ENCODE results near the gene EIF6.
"Not testable (repeated sequence)": the region's sequence is repeated elsewhere in the genome, so short reads cannot be mapped to it uniquely, and the experiment has no call there.

The EIF6 gene

GRCh38 chr20:35263532-35264341 is 20.8 kb downstream of the EIF6 start:
- TF ChIP-seq CTCF (IDR thresholded peaks at IDR 0.05; ENCODE audit: control extremely low read depth, extremely low read depth, low read depth, missing control alignments), result no peak
- DNase-seq (ENCODE audit: extremely low spot score), result no peak
- ChIA-PET CTCF (no interaction called here), POLR2A (no interaction called here)

GRCh38 chr20:35262731-35263531 is 21.6 kb downstream of the EIF6 start:
- POLR2A ChIA-PET; CTCF ChIA-PET; DNase-seq (ENCODE audit: extremely low spot score): not testable (repeated sequence)

- CTCF ChIA-PET; DNase-seq (ENCODE audit: extremely low spot score); POLR2A ChIA-PET: not testable (repeated sequence)
These were observed 22.3 kb downstream of the EIF6 start for GRCh38 chr20:35262321-35262720.

- ChIA-PET POLR2A (no interaction called here), CTCF (interaction anchor here (2.9 kb wide), 1 partner anchor 9 kb away, joined by 17 read pairs; no protein-coding TSS in a partner anchor)
- no peak for DNase-seq (ENCODE audit: extremely low spot score)
- TF ChIP-seq CTCF (IDR thresholded peaks at IDR 0.05; ENCODE audit: control extremely low read depth, extremely low read depth, low read depth, missing control alignments), result no peak
These were observed 24.1 kb downstream of the EIF6 start for GRCh38 chr20:35260426-35260825.

GRCh38 chr20:35257175-35257909 is 27.2 kb downstream of the EIF6 start:
- DNase-seq (ENCODE audit: extremely low spot score), result no peak
- ChIA-PET CTCF (no interaction called here), POLR2A (no interaction called here)
- no peak for TF ChIP-seq CTCF (IDR thresholded peaks at IDR 0.05; ENCODE audit: control extremely low read depth, extremely low read depth, low read depth, missing control alignments)

- POLR2A ChIA-PET, result no interaction called here
- CTCF ChIA-PET, result interaction anchor here (1.0 to 1.2 kb wide), 2 partner anchors 11 to 12 kb away, joined by 3 to 4 read pairs; no protein-coding TSS in a partner anchor
- no peak for DNase-seq (ENCODE audit: extremely low spot score)
- no peak for TF ChIP-seq CTCF (IDR thresholded peaks at IDR 0.05; ENCODE audit: control extremely low read depth, extremely low read depth, low read depth, missing control alignments)
These were observed 30.0 kb downstream of the EIF6 start for GRCh38 chr20:35254448-35254999.

- no peak for TF ChIP-seq CTCF (IDR thresholded peaks at IDR 0.05; ENCODE audit: control extremely low read depth, extremely low read depth, low read depth, missing control alignments)
- ChIA-PET CTCF (no interaction called here), POLR2A (no interaction called here)
- DNase-seq (ENCODE audit: extremely low spot score), result no peak
These were observed 31.6 kb downstream of the EIF6 start for GRCh38 chr20:35253010-35253409.

- POLR2A ChIA-PET; DNase-seq (ENCODE audit: extremely low spot score); CTCF ChIA-PET: not testable (repeated sequence)
These were observed 32.0 kb downstream of the EIF6 start for GRCh38 chr20:35252598-35252997.

All from GM10248 (cell line).